HG03039 (cell line): ENCODE measurements around the gene USP32.

ENCODE experiments used
- ATAC-seq: cut with Tn5 transposase; IDR thresholded peaks from one replicate; pipeline ENCODE4 v1.9.1; 2021; ENCODE audit warnings: mild to moderate bottlenecking, moderate library complexity; ENCODE audit not compliant: unreplicated experiment

Gene USP32

GRCh38 chr17:60304502-60304901 lies 87.4 kb downstream of the USP32 start:
- no peak for ATAC-seq

- no peak for ATAC-seq
Observed at GRCh38 chr17:60303406-60304099, 88.4 kb downstream of the USP32 start.

GRCh38 chr17:60301649-60302048 lies 90.3 kb downstream of the USP32 start:
- ATAC-seq, result no peak

GRCh38 chr17:60300949-60301348 lies 91.0 kb downstream of the USP32 start:
- no peak for ATAC-seq

GRCh38 chr17:60300011-60300410 lies 91.9 kb downstream of the USP32 start:
- no peak for ATAC-seq

GRCh38 chr17:60297760-60298401 lies 94.1 kb downstream of the USP32 start:
- no peak for ATAC-seq

- no peak for ATAC-seq
Observed at GRCh38 chr17:60296177-60296576, 95.8 kb downstream of the USP32 start.

GRCh38 chr17:60293580-60294335 lies 98.2 kb downstream of the USP32 start:
- no peak for ATAC-seq

- ATAC-seq, result no peak
Observed at GRCh38 chr17:60292697-60293096, 99.2 kb downstream of the USP32 start.

- ATAC-seq, result no peak
Observed at GRCh38 chr17:60284709-60285108, 107.2 kb downstream of the USP32 start.

- no peak for ATAC-seq
Observed at GRCh38 chr17:60283816-60284215, 108.1 kb downstream of the USP32 start.

- no peak for ATAC-seq
Observed at GRCh38 chr17:60280673-60281072, 111.3 kb downstream of the USP32 start.

GRCh38 chr17:60278237-60278636 lies 113.7 kb downstream of the USP32 start:
- ATAC-seq, result no peak

GRCh38 chr17:60277258-60277657 lies 114.7 kb downstream of the USP32 start:
- no peak for ATAC-seq

- ATAC-seq, result no peak
Observed at GRCh38 chr17:60269417-60269816, 122.5 kb downstream of the USP32 start.

- ATAC-seq, result no peak
Observed at GRCh38 chr17:60260540-60260939, 131.4 kb downstream of the USP32 start.

- ATAC-seq, result no peak
Observed at GRCh38 chr17:60258313-60258712, 133.6 kb downstream of the USP32 start.

GRCh38 chr17:60256174-60256573 lies 135.8 kb downstream of the USP32 start:
- ATAC-seq, result no peak

- ATAC-seq, result no peak
Observed at GRCh38 chr17:60253048-60253447, 138.9 kb downstream of the USP32 start.

- ATAC-seq, result no peak
Observed at GRCh38 chr17:60252459-60252858, 139.5 kb downstream of the USP32 start.

GRCh38 chr17:60249290-60249826 lies 142.6 kb downstream of the USP32 start:
- no peak for ATAC-seq
